WERI-Rb-1 (cell line): ENCODE measurements around the gene USF3.

Source experiments
- DNase-seq: peaks from one replicate; pipeline ENCODE4 v3.0.0-alpha.2; 2020
- H3K27ac ChIP-seq: fragments of 250-450 bp; sonication (Bioruptor Pico); 2 replicates; pipeline ENCODE4 v1.5.1; 2020; ENCODE audit warnings: mild to moderate bottlenecking, moderate library complexity
- H3K27me3 ChIP-seq: fragments of 250-450 bp; sonication (Bioruptor Pico); 2 replicates; pipeline ENCODE4 v1.5.1; 2021; ENCODE audit warnings: mild to moderate bottlenecking, low read depth, moderate library complexity; ENCODE audit not compliant: insufficient read depth, severe bottlenecking
- H3K36me3 ChIP-seq: fragments of 250-450 bp; sonication (Bioruptor Pico); 2 replicates; pipeline ENCODE4 v1.5.1; 2020; ENCODE audit warnings: mild to moderate bottlenecking, moderate library complexity
- H3K4me3 ChIP-seq: 2 replicates; pipeline ENCODE4 v1.5.1; 2011; ENCODE audit warnings: low read depth, mild to moderate bottlenecking, control low read depth, low read length
- H3K9me3 ChIP-seq: fragments of 250-450 bp; sonication (Bioruptor Pico); 2 replicates; pipeline ENCODE4 v1.5.1; 2021; ENCODE audit warnings: mild to moderate bottlenecking, moderate library complexity; ENCODE audit not compliant: severe bottlenecking
- TF ChIP-seq, protein P1 (sequence below): IDR thresholded peaks from 2 replicates; pipeline ENCODE4 v1.5.1; 2011; ENCODE audit warnings: low read depth, mild to moderate bottlenecking, control low read depth, inconsistent platforms, low read length

USF3 gene

DNA sequence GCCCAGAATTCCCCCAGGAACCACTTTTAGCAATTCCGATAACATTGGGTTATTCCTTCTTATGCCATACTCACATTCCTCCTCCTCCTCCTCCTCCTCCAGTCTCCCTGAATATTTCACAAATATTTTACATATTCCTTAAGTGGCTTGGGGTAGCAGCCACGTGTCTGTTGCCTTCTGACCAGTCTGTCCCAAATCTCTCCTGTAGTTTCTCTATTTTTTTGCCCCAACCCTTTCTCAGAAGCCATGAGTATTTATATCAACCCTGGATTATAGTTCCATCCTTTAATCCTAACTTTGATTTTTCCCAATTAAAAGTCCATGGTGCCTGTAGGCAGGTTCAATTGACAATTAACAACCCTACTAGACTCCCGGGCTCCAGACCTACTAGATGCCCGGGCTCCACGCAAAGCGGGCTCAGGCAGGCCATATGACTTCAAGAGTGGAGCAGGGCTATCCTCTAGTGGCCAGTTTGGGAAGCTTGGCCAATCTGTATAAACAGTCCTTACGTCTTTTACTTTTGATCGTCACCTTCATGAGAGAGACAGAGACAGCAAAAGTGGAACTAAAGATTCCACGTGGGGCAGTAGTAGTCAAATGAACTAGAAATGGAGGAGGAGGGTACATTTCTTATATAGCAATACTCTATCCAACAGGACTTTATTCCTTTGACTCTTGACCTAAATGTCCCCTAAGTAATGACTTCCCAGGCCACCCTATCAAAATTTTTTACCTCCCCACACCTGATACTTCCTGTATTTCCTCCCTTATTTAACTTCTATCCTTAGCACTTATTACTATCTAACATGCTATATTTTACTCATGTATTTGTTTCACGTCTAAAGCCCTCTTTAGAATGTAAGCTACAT is 69.7 kb downstream of the USF3 start:
- peak; percentile 58 for DNase-seq
- Histone ChIP-seq H3K27ac (no peak overlapping the region), H3K36me3 (no peaks in the 10 kb centered on the region), H3K27me3 (no peaks in the 10 kb centered on the region), H3K4me3 (no peak overlapping the region), H3K9me3 (no peaks in the 10 kb centered on the region)
- TF ChIP-seq, protein P1, sequence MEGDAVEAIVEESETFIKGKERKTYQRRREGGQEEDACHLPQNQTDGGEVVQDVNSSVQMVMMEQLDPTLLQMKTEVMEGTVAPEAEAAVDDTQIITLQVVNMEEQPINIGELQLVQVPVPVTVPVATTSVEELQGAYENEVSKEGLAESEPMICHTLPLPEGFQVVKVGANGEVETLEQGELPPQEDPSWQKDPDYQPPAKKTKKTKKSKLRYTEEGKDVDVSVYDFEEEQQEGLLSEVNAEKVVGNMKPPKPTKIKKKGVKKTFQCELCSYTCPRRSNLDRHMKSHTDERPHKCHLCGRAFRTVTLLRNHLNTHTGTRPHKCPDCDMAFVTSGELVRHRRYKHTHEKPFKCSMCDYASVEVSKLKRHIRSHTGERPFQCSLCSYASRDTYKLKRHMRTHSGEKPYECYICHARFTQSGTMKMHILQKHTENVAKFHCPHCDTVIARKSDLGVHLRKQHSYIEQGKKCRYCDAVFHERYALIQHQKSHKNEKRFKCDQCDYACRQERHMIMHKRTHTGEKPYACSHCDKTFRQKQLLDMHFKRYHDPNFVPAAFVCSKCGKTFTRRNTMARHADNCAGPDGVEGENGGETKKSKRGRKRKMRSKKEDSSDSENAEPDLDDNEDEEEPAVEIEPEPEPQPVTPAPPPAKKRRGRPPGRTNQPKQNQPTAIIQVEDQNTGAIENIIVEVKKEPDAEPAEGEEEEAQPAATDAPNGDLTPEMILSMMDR, result peak; percentile 94

DNA sequence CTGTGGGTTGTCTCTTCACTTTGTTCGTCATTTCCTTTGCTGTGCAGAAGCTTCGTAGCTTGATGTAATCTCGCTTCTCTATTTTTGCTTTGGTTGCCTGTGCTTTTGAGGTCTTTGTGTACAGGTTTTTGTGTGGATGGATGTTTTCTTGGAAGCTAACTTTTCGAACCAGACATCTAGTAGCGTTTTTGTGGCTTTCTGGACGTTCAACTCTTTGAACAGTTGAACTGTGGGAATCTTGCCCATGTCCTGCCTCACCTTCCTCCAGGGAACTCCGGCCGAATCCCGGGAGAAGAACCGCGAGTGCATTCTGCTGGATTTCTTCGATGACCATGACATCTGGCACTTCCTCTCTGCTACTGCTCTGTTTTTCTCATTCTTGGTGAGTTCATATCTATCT is 70.6 kb downstream of the USF3 start:
- no peaks in the 10 kb centered on the region for H3K36me3 ChIP-seq
- TF ChIP-seq, protein P1, result no peak
- no peak overlapping the region for H3K4me3 ChIP-seq
- no peak for DNase-seq
- no peaks in the 10 kb centered on the region for H3K9me3 ChIP-seq
- no peak overlapping the region for H3K27ac ChIP-seq
- H3K27me3 ChIP-seq, result no peaks in the 10 kb centered on the region

DNA sequence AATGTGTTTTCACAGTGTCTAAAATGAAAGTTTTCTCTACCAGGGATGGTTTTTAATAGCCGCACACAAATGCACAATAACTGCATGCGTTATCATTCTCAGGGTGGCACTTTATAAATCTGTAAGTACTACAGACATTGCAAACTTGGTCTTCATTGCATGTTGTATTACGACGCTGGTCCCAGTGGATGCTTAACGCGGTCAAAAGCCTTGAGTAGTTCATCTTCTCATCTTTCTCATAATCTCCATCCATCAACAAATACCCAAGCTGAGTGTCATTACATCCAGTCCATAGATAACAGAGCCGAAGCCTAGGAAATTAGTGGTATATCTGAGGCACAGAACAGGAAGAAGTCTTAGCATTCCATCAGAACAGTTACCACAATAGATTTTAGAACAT is 72.6 kb downstream of the USF3 start:
- Histone ChIP-seq H3K27ac (no peak overlapping the region), H3K9me3 (no peaks in the 10 kb centered on the region), H3K36me3 (no peaks in the 10 kb centered on the region), H3K27me3 (no peaks in the 10 kb centered on the region), H3K4me3 (no peak overlapping the region)
- TF ChIP-seq, protein P1, result no peak
- DNase-seq, result no peak

DNA sequence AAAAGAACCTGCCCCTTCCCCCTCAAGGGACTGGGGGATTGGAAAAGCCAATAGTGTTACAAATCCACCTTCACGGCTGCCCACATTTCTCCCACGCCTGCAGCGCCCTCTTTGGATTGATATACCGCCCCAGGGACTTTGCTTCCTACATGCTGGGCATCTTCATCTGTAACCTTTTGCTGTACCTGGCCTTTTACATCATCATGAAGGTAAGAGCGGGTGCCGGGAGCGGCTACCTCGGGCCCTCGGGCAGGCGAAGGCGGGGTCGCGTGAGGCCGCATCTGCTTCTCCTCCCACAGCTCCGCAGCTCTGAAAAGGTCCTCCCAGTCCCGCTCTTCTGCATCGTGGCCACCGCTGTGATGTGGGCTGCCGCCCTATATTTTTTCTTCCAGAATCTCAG is 73.1 kb downstream of the USF3 start:
- TF ChIP-seq, protein P1, result peak; percentile 11; the same call in 1 of the 2 replicates
- no peak for DNase-seq
- Histone ChIP-seq H3K27ac (no peak overlapping the region), H3K27me3 (no peaks in the 10 kb centered on the region), H3K9me3 (no peaks in the 10 kb centered on the region), H3K4me3 (no peak overlapping the region), H3K36me3 (no peaks in the 10 kb centered on the region)

DNA sequence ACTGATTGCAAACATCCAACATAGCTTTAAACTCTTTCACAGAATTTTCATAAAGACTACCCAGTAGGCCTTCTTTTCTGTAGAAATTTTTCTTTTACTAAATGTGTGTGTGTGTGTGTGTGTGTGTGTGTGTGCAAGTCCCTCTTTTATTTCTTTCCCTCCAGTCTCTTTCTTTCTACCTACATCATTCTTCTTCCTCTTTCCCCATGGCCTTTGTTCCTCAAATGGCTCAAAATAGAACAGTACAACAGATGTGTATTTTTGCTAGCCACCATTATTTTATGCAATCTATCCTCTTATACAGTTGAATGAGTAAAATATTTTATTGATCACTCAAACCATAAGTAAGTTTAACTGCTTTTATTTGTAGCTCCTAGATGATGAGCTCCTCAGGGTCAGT is 76.4 kb downstream of the USF3 start:
- no peak for DNase-seq
- H3K4me3 ChIP-seq, result no peak overlapping the region
- no peaks in the 10 kb centered on the region for H3K27me3 ChIP-seq
- no peak overlapping the region for H3K27ac ChIP-seq
- no peaks in the 10 kb centered on the region for H3K36me3 ChIP-seq
- no peaks in the 10 kb centered on the region for H3K9me3 ChIP-seq
- TF ChIP-seq, protein P1, result no peak
